B cell (primary cell): ENCODE measurements around the gene HTR1B. TPM values are rescaled to one million over a fixed set of nuclear protein-coding genes. Genes with fewer than 3 reads are reported as not detected.

Source experiments
- ATAC-seq: fragments of 200-7000 bp; cut with Tn5 transposase; one replicate; pipeline ENCODE4 v1.10.0; 2021; ENCODE audit warnings: low read depth, mild to moderate bottlenecking, moderate number of reproducible peaks, moderate library complexity
- CTCF ChIA-PET: fragments of 350-600 bp; sonication (Branson Sonifier 250); formaldehyde crosslinking; loops from one replicate; lab custom pipeline; 2021; ENCODE audit warnings: antibody characterized with exemption, inconsistent platforms; lab: Charles Lee
- POLR2A ChIA-PET: fragments of 350-600 bp; sonication (Branson Sonifier 250); formaldehyde crosslinking; loops from one replicate; lab custom pipeline; 2021; ENCODE audit warnings: antibody characterized with exemption; lab: Charles Lee
- DNase-seq: peaks from one replicate; pipeline ENCODE4 v3.0.0; 2013
- H2AFZ ChIP-seq: 2 replicates; pipeline ENCODE4 v1.6.1; 2012; ENCODE audit warnings: mild to moderate bottlenecking, low read depth, low read length; ENCODE audit not compliant: insufficient read depth, poor library complexity, severe bottlenecking
- H3K27ac ChIP-seq, 2 donors: 1 replicate in 1 of 2; 2 replicates in 1 of 2; pipeline ENCODE4 v1.5.1; 2012 to 2013; ENCODE audit warnings: low read length in 2 of 2, mild to moderate bottlenecking in 2 of 2, moderate library complexity in 1 of 2
- H3K27me3 ChIP-seq, 4 experiments: fragments of 200-600 bp in 1 of 4; sonication (generic) in 1 of 4; replicated peaks in 1 of 4; 1 replicate in 2 of 4; 2 replicates in 2 of 4; pipeline versions ENCODE4 v1.6.1 to v1.7.0; 2013 to 2016; ENCODE audit warnings: low read length in 3 of 4, mild to moderate bottlenecking in 2 of 4, mixed read lengths in 1 of 4, moderate library complexity in 1 of 4; ENCODE audit not compliant: insufficient read depth in 4 of 4, control insufficient read depth in 3 of 4; ENCODE audit errors: control extremely low read depth in 1 of 4
- H3K36me3 ChIP-seq, 2 experiments: replicated peaks in 1 of 2; 1 replicate in 1 of 2; 2 replicates in 1 of 2; pipeline versions ENCODE4 v1.6.1 to v1.7.1; 2013; ENCODE audit warnings: low read length in 1 of 2; ENCODE audit not compliant: insufficient read depth in 2 of 2, control insufficient read depth in 1 of 2; ENCODE audit errors: control extremely low read depth in 1 of 2, extremely low read depth in 1 of 2
- H3K4me1 ChIP-seq, 2 donors: fragments of 200-600 bp in 1 of 2; sonication (generic) in 1 of 2; 1 replicate in 1 of 2; 2 replicates in 1 of 2; pipeline versions ENCODE4 v1.5.1 to v1.6.1; 2013 to 2017; ENCODE audit warnings: low read length in 2 of 2; ENCODE audit not compliant: control insufficient read depth in 2 of 2, insufficient read depth in 2 of 2
- H3K4me2 ChIP-seq: replicated peaks from 2 replicates; pipeline ENCODE3; 2012; ENCODE audit warnings: mild to moderate bottlenecking, low read depth, low read length; ENCODE audit not compliant: poor library complexity, severe bottlenecking
- H3K4me3 ChIP-seq, 5 experiments: fragments of 200-600 bp in 1 of 5; sonication (generic) in 1 of 5; 1 replicate in 3 of 5; 2 replicates in 2 of 5; pipeline versions ENCODE4 v1.5.1 to v1.7.0; 2011 to 2016; ENCODE audit warnings: low read length in 4 of 5, mild to moderate bottlenecking in 4 of 5, low read depth in 2 of 5, control low read depth in 1 of 5, moderate library complexity in 1 of 5; ENCODE audit not compliant: insufficient read depth in 1 of 5; ENCODE audit errors: control extremely low read depth in 1 of 5, extremely low read depth in 1 of 5
- H3K79me2 ChIP-seq: fragments of 200-600 bp; sonication (generic); one replicate; pipeline ENCODE4 v1.6.0; 2016; ENCODE audit warnings: low read length; ENCODE audit not compliant: control insufficient read depth, insufficient read depth
- H3K9ac ChIP-seq: fragments of 200-600 bp; sonication (generic); 2 replicates; pipeline ENCODE4 v1.6.1; 2017; ENCODE audit warnings: mild to moderate bottlenecking, low read length, moderate library complexity
- H3K9me3 ChIP-seq, 3 donors: one replicate each; pipeline versions ENCODE4 v1.6.1 to v1.7.1; 2013; ENCODE audit warnings: low read length in 2 of 3; ENCODE audit not compliant: control insufficient read depth in 2 of 3, insufficient read depth in 1 of 3; ENCODE audit errors: control extremely low read depth in 1 of 3
- H4K20me1 ChIP-seq: 2 replicates; pipeline ENCODE4 v1.6.0; 2012; ENCODE audit warnings: mild to moderate bottlenecking, low read length; ENCODE audit not compliant: insufficient read depth, control insufficient read depth, poor library complexity, severe bottlenecking
- H3K27ac Mint-ChIP-seq: one replicate; pipeline ENCODE4 v1.8.0; 2021; ENCODE audit warnings: mixed read lengths
- H3K27me3 Mint-ChIP-seq: one replicate; pipeline ENCODE4 v1.8.0; 2021; ENCODE audit warnings: mixed read lengths
- H3K4me1 Mint-ChIP-seq: one replicate; pipeline ENCODE4 v1.8.0; 2021; ENCODE audit warnings: mixed read lengths
- H3K4me3 Mint-ChIP-seq: one replicate; pipeline ENCODE4 v1.8.0; 2021; ENCODE audit warnings: mixed read lengths
- H3K9me3 Mint-ChIP-seq: one replicate; pipeline ENCODE4 v1.8.0; 2022; ENCODE audit warnings: mixed read lengths; ENCODE audit not compliant: insufficient read depth
- EZH2 ChIP-seq: IDR thresholded peaks from 2 replicates; pipeline ENCODE4 v1.6.1; 2012; ENCODE audit warnings: borderline replicate concordance, low read depth, mild to moderate bottlenecking, moderate library complexity, low read length; ENCODE audit not compliant: insufficient read depth, poor library complexity, severe bottlenecking
- WGBS: methylation state at CpG from one replicate; pipeline ENCODE4 v1.1.5; 2013; ENCODE audit warnings: missing lambda C conversion rate; ENCODE audit not compliant: insufficient coverage; 5-methylcytosine and 5-hydroxymethylcytosine counted together
- intact Hi-C: fragments of 100-400 bp; cut with micrococcal nuclease; formaldehyde crosslinking; loops from one replicate; pipeline ENCODE4 v1.10.0; 2022
- polyA plus RNA-seq: library from polyadenylated mRNA; depleted of rRNA; stranded (reverse); fragments of >200 nt; gene quantifications from 2 replicates; pipeline ENCODE4 v1.2.3, GENCODE V29; 2012
- total RNA-seq, 2 donors: library from RNA; stranded (reverse); fragments of 120-200 nt in 1 of 2; gene quantifications; 1 replicate in 1 of 2; 2 replicates in 1 of 2; pipeline versions ENCODE4 v1.2.3 to v1.2.4, GENCODE V29; 2013 to 2022
- TF ChIP-seq, protein P1 (sequence below): fragments of 200-600 bp; IDR thresholded peaks from one replicate; pipeline ENCODE4 v1.8.0; 2022; ENCODE audit warnings: antibody characterized with exemption, mild to moderate bottlenecking

HTR1B gene
- total and polyA plus RNA-seq, 2 donors (not counting 1 experiment from before 2014, with no cell fraction given): 0.04 TPM; not detected in 1

- WGBS: no CpG with 5 or more reads among the region's 1 CpG
- Histone ChIP-seq H3K79me2 (no peaks in the 10 kb centered on the region), H3K27ac (no peak overlapping the region)
These were observed 16.0 kb downstream of the HTR1B start for GRCh38 chr6:77447254-77447653.

GRCh38 chr6:77446249-77446648, 17.0 kb downstream of the HTR1B start:
- Histone ChIP-seq H3K27me3 (no peaks in the 10 kb centered on the region), H2AFZ (no peak overlapping the region), H3K4me3 (no peak overlapping the region), H3K36me3 (no peaks in the 10 kb centered on the region), H3K4me1 (no peaks in the 10 kb centered on the region), H3K9me3 (no peaks in the 10 kb centered on the region), H3K4me2 (no peak overlapping the region), H3K27ac (no peak overlapping the region), H3K79me2 (no peaks in the 10 kb centered on the region), H3K9ac (no peak overlapping the region), H4K20me1 (no peaks in the 10 kb centered on the region)
- intact Hi-C loops: no loop called here
- DNase-seq: no peak
- ATAC-seq: no peak
- H3K9me3 Mint-ChIP-seq: no peaks in the 10 kb centered on the region
- TF ChIP-seq, protein P1, sequence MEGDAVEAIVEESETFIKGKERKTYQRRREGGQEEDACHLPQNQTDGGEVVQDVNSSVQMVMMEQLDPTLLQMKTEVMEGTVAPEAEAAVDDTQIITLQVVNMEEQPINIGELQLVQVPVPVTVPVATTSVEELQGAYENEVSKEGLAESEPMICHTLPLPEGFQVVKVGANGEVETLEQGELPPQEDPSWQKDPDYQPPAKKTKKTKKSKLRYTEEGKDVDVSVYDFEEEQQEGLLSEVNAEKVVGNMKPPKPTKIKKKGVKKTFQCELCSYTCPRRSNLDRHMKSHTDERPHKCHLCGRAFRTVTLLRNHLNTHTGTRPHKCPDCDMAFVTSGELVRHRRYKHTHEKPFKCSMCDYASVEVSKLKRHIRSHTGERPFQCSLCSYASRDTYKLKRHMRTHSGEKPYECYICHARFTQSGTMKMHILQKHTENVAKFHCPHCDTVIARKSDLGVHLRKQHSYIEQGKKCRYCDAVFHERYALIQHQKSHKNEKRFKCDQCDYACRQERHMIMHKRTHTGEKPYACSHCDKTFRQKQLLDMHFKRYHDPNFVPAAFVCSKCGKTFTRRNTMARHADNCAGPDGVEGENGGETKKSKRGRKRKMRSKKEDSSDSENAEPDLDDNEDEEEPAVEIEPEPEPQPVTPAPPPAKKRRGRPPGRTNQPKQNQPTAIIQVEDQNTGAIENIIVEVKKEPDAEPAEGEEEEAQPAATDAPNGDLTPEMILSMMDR: no peak
- no peak for TF ChIP-seq EZH2
- WGBS: no CpG with 5 or more reads among the region's 1 CpG
- CTCF ChIA-PET: no interaction called here
- no peak overlapping the region for H3K4me3 Mint-ChIP-seq
- no peaks in the 10 kb centered on the region for H3K4me1 Mint-ChIP-seq
- no peaks in the 10 kb centered on the region for H3K27me3 Mint-ChIP-seq
- POLR2A ChIA-PET: no interaction called here
- H3K27ac Mint-ChIP-seq: no peak overlapping the region

More at GRCh38 chr6:77447254-77447653, 16.0 kb downstream of the HTR1B start:
- H3K27me3 Mint-ChIP-seq: no peaks in the 10 kb centered on the region
- DNase-seq (no peak), ATAC-seq (no peak)
- no peak overlapping the region for H3K27ac Mint-ChIP-seq
- intact Hi-C loops: no loop called here
- ChIA-PET CTCF (interaction anchor here (0.8 kb wide), 1 partner anchor 10 kb away, joined by 3 read pairs; no protein-coding TSS in a partner anchor), POLR2A (no interaction called here)
- H4K20me1 ChIP-seq: no peaks in the 10 kb centered on the region
- no peaks in the 10 kb centered on the region for H3K36me3 ChIP-seq
- H3K9ac ChIP-seq: no peak overlapping the region
- no peaks in the 10 kb centered on the region for H3K4me1 Mint-ChIP-seq
- TF ChIP-seq, protein P1: no peak
- no peak for TF ChIP-seq EZH2
- no peaks in the 10 kb centered on the region for H3K9me3 Mint-ChIP-seq
- no peaks in the 10 kb centered on the region for H3K9me3 ChIP-seq
- no peak overlapping the region for H3K4me2 ChIP-seq
- no peak overlapping the region for H3K4me3 Mint-ChIP-seq
- no peaks in the 10 kb centered on the region for H3K27me3 ChIP-seq
- no peaks in the 10 kb centered on the region for H3K4me1 ChIP-seq
- H2AFZ ChIP-seq: no peak overlapping the region
- no peak overlapping the region for H3K4me3 ChIP-seq
